HepG2 (cell line): ENCODE results near the gene DCLRE1B. TPM values are rescaled to one million over a fixed set of nuclear protein-coding genes. Genes with fewer than 3 reads are reported as not detected.

ENCODE experiments used
- BORCS8-MEF2B ChIP-seq: sonication (generic); formaldehyde crosslinking; IDR thresholded peaks from 2 replicates; pipeline ENCODE4 v1.8.0; 2022; ENCODE audit warnings: mild to moderate bottlenecking, missing genetic modification reagents
- ESRRA ChIP-seq: sonication (generic); formaldehyde crosslinking; IDR thresholded peaks from 2 replicates; pipeline ENCODE4 v1.5.1; 2020; ENCODE audit warnings: mild to moderate bottlenecking, low read depth, missing genetic modification reagents
- NR2F6 ChIP-seq, 2 experiments: IDR thresholded peaks; 2 replicates each; pipeline ENCODE4 v1.6.1; 2016; ENCODE audit warnings: antibody characterized with exemption in 1 of 2, mild to moderate bottlenecking in 1 of 2
- RELA ChIP-seq: sonication (generic); formaldehyde crosslinking; IDR thresholded peaks from 2 replicates; pipeline ENCODE4 v1.4.0; 2020; ENCODE audit warnings: missing genetic modification reagents
- SMAD3 ChIP-seq: sonication (generic); formaldehyde crosslinking; IDR thresholded peaks from 2 replicates; pipeline ENCODE4 v1.4.0; 2020; ENCODE audit warnings: missing genetic modification reagents
- TARDBP ChIP-seq: sonication (generic); formaldehyde crosslinking; IDR thresholded peaks from 2 replicates; pipeline ENCODE4 v1.8.0; 2022; ENCODE audit warnings: mild to moderate bottlenecking, missing genetic modification reagents
- ZFP82 ChIP-seq: sonication (generic); formaldehyde crosslinking; IDR thresholded peaks from 2 replicates; pipeline ENCODE4 v1.5.1; 2020; ENCODE audit warnings: mild to moderate bottlenecking, missing genetic modification reagents, borderline replicate concordance
- ZKSCAN5 ChIP-seq: sonication (generic); formaldehyde crosslinking; IDR thresholded peaks from 2 replicates; pipeline ENCODE4 v1.5.1; 2020; ENCODE audit warnings: mild to moderate bottlenecking, missing genetic modification reagents
- ZNF329 ChIP-seq: sonication (generic); formaldehyde crosslinking; IDR thresholded peaks from 2 replicates; pipeline ENCODE4 v1.9.0; 2021; ENCODE audit warnings: low read depth, mild to moderate bottlenecking, missing genetic modification reagents
- ZNF33A ChIP-seq: sonication (generic); formaldehyde crosslinking; IDR thresholded peaks from 2 replicates; pipeline ENCODE4 v1.5.1; 2020; ENCODE audit warnings: missing genetic modification reagents, mild to moderate bottlenecking, moderate library complexity, borderline replicate concordance
- ZNF747 ChIP-seq: sonication (generic); formaldehyde crosslinking; IDR thresholded peaks from 2 replicates; pipeline ENCODE4 v1.8.1; 2023; ENCODE audit warnings: missing genetic modification reagents, mild to moderate bottlenecking, borderline replicate concordance
- ZNF891 ChIP-seq: sonication (generic); formaldehyde crosslinking; IDR thresholded peaks from 2 replicates; pipeline ENCODE4 v1.5.0; 2020; ENCODE audit warnings: mild to moderate bottlenecking, missing genetic modification reagents
- ZSCAN31 ChIP-seq: sonication (generic); formaldehyde crosslinking; IDR thresholded peaks from 2 replicates; pipeline ENCODE4 v1.5.0; 2020; ENCODE audit warnings: low read depth, mild to moderate bottlenecking, missing genetic modification reagents
- polyA plus RNA-seq, 8 experiments: library from polyadenylated mRNA; depleted of rRNA in 3 of 8; stranded (reverse) in 7 of 8; unstranded in 1 of 8; fragments of >200 nt; fragmentation: Illumina TruSeq in 4 of 8; extraction: Trizol in 4 of 8; gene quantifications; 2 replicates each; pipeline versions ENCODE4 v1.2.1 to v1.2.3, GENCODE V29; 2011 to 2016; ENCODE audit warnings: low read depth in 4 of 8, missing spikeins in 1 of 8, mixed read lengths in 1 of 8; ENCODE audit not compliant: insufficient read depth in 1 of 8
- total RNA-seq, 5 experiments: library from RNA; depleted of rRNA; stranded (reverse); fragments of >200 nt; fragmentation: Illumina TruSeq; extraction: Trizol; gene quantifications; 2 replicates each; pipeline ENCODE4 v1.2.3, GENCODE V29; 2016; ENCODE audit warnings: low read depth in 1 of 5
- TF ChIP-seq, protein P1 (sequence below): sonication (generic); formaldehyde crosslinking; IDR thresholded peaks from 2 replicates; pipeline ENCODE4 v1.5.1; 2020; ENCODE audit warnings: mild to moderate bottlenecking, missing genetic modification reagents, moderate library complexity
- TF ChIP-seq, protein P2 (sequence below): sonication (generic); formaldehyde crosslinking; IDR thresholded peaks from 2 replicates; pipeline ENCODE4 v1.5.1; 2020; ENCODE audit warnings: mild to moderate bottlenecking, missing genetic modification reagents, borderline replicate concordance
- TF ChIP-seq, protein P3 (sequence below): sonication (generic); formaldehyde crosslinking; IDR thresholded peaks from 2 replicates; pipeline ENCODE4; 2020; ENCODE audit warnings: missing genetic modification reagents, mild to moderate bottlenecking, borderline replicate concordance

Gene DCLRE1B
- total and polyA plus RNA-seq, 2 of the 13 experiments (the other 11 are each of a cell fraction or from before 2014, with no cell fraction given): 2.7 to 8.0 TPM

DNA sequence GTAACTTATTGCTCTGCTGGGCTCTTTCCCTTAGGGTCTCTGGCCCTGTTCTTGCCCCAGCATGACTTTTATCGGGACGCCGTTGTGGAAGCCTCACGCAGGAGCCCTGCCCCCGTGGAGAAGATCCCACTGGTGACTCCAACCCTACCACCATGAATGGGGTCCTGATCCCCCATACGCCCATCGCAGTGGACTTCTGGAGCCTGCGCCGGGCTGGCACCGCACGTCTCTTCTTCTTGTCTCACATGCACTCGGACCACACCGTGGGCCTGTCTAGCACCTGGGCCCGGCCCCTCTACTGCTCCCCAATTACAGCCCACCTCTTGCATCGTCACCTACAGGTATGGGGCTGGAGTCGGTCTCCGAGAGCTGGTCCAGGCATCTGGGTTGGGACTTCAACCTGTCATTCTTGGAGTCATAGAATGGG is 322 bp downstream of the DCLRE1B start (continued):
- TF ChIP-seq ZNF329: 0 out of 2 replicates have a peak, but pooled peaks have one; percentile 10
- TF ChIP-seq BORCS8-MEF2B (CRISPR knock-in tag): 0 out of 2 replicates have a peak, but pooled peaks have one; percentile 8
- TF ChIP-seq ZFP82 (CRISPR knock-in tag): peak; percentile 84; the same call in 1 of the 2 replicates
- TF ChIP-seq ZNF747 (CRISPR knock-in tag): peak; percentile 14; the same call in 1 of the 2 replicates
- TF ChIP-seq, protein P1, sequence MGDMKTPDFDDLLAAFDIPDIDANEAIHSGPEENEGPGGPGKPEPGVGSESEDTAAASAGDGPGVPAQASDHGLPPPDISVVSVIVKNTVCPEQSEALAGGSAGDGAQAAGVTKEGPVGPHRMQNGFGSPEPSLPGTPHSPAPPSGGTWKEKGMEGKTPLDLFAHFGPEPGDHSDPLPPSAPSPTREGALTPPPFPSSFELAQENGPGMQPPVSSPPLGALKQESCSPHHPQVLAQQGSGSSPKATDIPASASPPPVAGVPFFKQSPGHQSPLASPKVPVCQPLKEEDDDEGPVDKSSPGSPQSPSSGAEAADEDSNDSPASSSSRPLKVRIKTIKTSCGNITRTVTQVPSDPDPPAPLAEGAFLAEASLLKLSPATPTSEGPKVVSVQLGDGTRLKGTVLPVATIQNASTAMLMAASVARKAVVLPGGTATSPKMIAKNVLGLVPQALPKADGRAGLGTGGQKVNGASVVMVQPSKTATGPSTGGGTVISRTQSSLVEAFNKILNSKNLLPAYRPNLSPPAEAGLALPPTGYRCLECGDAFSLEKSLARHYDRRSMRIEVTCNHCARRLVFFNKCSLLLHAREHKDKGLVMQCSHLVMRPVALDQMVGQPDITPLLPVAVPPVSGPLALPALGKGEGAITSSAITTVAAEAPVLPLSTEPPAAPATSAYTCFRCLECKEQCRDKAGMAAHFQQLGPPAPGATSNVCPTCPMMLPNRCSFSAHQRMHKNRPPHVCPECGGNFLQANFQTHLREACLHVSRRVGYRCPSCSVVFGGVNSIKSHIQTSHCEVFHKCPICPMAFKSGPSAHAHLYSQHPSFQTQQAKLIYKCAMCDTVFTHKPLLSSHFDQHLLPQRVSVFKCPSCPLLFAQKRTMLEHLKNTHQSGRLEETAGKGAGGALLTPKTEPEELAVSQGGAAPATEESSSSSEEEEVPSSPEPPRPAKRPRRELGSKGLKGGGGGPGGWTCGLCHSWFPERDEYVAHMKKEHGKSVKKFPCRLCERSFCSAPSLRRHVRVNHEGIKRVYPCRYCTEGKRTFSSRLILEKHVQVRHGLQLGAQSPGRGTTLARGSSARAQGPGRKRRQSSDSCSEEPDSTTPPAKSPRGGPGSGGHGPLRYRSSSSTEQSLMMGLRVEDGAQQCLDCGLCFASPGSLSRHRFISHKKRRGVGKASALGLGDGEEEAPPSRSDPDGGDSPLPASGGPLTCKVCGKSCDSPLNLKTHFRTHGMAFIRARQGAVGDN: 0 out of 2 replicates have a peak, but pooled peaks have one; percentile 29
- TF ChIP-seq ZKSCAN5: no peak
- no peak for TF ChIP-seq SMAD3
- TF ChIP-seq ZNF891: 0 out of 2 replicates have a peak, but pooled peaks have one; percentile 34
- TF ChIP-seq ZSCAN31 (CRISPR knock-in tag): 0 out of 2 replicates have a peak, but pooled peaks have one; percentile 18
- no peak for TF ChIP-seq TARDBP (CRISPR knock-in tag)
- TF ChIP-seq RELA (CRISPR knock-in tag): no peak
- TF ChIP-seq ZNF33A (CRISPR knock-in tag): 0 out of 2 replicates have a peak, but pooled peaks have one; percentile 38
- TF ChIP-seq, protein P2, sequence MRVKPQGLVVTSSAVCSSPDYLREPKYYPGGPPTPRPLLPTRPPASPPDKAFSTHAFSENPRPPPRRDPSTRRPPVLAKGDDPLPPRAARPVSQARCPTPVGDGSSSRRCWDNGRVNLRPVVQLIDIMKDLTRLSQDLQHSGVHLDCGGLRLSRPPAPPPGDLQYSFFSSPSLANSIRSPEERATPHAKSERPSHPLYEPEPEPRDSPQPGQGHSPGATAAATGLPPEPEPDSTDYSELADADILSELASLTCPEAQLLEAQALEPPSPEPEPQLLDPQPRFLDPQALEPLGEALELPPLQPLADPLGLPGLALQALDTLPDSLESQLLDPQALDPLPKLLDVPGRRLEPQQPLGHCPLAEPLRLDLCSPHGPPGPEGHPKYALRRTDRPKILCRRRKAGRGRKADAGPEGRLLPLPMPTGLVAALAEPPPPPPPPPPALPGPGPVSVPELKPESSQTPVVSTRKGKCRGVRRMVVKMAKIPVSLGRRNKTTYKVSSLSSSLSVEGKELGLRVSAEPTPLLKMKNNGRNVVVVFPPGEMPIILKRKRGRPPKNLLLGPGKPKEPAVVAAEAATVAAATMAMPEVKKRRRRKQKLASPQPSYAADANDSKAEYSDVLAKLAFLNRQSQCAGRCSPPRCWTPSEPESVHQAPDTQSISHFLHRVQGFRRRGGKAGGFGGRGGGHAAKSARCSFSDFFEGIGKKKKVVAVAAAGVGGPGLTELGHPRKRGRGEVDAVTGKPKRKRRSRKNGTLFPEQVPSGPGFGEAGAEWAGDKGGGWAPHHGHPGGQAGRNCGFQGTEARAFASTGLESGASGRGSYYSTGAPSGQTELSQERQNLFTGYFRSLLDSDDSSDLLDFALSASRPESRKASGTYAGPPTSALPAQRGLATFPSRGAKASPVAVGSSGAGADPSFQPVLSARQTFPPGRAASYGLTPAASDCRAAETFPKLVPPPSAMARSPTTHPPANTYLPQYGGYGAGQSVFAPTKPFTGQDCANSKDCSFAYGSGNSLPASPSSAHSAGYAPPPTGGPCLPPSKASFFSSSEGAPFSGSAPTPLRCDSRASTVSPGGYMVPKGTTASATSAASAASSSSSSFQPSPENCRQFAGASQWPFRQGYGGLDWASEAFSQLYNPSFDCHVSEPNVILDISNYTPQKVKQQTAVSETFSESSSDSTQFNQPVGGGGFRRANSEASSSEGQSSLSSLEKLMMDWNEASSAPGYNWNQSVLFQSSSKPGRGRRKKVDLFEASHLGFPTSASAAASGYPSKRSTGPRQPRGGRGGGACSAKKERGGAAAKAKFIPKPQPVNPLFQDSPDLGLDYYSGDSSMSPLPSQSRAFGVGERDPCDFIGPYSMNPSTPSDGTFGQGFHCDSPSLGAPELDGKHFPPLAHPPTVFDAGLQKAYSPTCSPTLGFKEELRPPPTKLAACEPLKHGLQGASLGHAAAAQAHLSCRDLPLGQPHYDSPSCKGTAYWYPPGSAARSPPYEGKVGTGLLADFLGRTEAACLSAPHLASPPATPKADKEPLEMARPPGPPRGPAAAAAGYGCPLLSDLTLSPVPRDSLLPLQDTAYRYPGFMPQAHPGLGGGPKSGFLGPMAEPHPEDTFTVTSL: 0 out of 2 replicates have a peak, but pooled peaks have one; percentile 31
- TF ChIP-seq ESRRA: no peak
- TF ChIP-seq, protein P3, sequence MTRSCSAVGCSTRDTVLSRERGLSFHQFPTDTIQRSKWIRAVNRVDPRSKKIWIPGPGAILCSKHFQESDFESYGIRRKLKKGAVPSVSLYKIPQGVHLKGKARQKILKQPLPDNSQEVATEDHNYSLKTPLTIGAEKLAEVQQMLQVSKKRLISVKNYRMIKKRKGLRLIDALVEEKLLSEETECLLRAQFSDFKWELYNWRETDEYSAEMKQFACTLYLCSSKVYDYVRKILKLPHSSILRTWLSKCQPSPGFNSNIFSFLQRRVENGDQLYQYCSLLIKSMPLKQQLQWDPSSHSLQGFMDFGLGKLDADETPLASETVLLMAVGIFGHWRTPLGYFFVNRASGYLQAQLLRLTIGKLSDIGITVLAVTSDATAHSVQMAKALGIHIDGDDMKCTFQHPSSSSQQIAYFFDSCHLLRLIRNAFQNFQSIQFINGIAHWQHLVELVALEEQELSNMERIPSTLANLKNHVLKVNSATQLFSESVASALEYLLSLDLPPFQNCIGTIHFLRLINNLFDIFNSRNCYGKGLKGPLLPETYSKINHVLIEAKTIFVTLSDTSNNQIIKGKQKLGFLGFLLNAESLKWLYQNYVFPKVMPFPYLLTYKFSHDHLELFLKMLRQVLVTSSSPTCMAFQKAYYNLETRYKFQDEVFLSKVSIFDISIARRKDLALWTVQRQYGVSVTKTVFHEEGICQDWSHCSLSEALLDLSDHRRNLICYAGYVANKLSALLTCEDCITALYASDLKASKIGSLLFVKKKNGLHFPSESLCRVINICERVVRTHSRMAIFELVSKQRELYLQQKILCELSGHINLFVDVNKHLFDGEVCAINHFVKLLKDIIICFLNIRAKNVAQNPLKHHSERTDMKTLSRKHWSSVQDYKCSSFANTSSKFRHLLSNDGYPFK: peak; percentile 99
- TF ChIP-seq NR2F6 (IDR thresholded peaks at IDR 0.05): no peak
- no peak for TF ChIP-seq NR2F6 (CRISPR knock-in tag; IDR thresholded peaks at IDR 0.05)
